GM12801 (cell line): ENCODE data around the gene LSM3.

Experiments used
- TF ChIP-seq, protein P1 (sequence below): IDR thresholded peaks from one replicate; pipeline ENCODE4 v1.5.1; 2011; ENCODE audit warnings: control low read depth; ENCODE audit not compliant: insufficient read length; ENCODE audit errors: extremely low read depth

LSM3 gene

DNA sequence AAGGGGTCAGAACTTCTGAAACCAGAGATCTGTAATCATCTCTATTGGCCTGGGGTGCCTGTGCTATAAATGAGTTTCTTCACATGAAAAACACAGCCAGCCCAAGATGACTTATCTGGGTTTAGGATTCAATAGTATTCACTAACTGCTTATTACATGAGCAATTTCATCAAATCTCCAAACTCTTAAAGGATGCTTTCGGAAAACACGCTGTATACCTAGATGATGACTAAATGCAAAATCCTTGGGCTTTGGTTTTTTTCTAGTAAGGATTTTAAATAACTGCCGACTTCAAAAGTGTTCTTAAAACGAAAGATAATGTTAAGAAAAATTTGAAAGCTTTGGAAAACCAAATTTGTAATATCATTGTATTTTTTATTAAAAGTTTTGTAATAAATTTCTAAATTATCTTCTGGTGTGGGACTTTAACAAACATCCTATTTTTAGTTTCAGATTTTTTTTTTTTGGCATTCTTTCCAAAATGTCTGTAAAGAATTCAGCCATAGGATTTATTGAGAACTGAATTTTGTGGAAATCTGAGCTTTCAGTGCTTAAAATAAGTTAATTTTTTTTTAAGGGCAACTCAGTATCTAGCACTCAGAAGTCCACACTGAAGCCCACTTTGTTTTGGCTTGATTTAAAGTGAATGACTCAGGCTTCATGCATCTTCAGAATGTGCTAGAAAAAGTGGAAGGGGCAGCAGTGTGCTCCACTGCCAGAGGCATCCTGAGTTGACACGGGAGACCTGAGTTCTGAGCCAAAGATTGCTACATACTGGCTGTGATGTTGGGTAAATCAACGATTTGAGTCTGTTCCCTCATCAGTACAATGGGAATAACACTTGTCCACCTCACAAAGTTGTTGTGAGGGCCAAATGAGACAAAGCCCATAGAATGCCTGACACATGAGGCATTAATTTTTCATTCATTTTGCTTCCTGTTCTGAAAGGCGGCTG lies 35.1 kb upstream of the LSM3 start:
- TF ChIP-seq, protein P1, sequence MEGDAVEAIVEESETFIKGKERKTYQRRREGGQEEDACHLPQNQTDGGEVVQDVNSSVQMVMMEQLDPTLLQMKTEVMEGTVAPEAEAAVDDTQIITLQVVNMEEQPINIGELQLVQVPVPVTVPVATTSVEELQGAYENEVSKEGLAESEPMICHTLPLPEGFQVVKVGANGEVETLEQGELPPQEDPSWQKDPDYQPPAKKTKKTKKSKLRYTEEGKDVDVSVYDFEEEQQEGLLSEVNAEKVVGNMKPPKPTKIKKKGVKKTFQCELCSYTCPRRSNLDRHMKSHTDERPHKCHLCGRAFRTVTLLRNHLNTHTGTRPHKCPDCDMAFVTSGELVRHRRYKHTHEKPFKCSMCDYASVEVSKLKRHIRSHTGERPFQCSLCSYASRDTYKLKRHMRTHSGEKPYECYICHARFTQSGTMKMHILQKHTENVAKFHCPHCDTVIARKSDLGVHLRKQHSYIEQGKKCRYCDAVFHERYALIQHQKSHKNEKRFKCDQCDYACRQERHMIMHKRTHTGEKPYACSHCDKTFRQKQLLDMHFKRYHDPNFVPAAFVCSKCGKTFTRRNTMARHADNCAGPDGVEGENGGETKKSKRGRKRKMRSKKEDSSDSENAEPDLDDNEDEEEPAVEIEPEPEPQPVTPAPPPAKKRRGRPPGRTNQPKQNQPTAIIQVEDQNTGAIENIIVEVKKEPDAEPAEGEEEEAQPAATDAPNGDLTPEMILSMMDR, result no peak

DNA sequence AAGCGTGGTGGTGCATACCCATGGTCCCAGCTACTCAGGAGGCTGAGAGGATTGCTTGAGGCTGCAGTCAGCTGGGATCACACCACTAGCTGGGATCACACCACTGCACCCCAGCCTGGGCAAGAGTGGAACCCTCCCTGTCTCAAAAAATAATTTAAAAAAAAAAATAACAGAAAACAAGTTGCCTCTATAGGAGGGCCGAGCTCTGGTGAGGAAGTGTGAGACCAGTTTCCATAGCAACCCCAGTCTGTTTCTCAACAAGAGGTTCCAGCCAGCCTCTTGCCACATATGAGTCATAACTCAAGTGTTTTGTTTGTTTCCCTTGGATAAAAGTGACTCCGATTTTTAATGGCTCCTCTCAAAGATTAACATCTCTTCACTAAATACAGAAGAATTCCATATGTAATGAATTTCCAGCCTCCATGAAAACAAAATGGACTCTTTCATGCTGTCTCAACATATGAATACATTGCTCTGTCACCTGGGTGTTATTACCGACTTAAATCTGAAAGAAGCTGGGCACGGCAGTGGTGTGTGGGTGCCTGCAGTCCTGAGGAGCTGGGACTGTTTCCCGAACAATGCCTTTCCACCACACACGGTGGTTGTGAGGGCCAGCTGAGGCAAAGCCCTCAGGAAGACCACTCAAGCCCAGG lies 34.1 kb upstream of the LSM3 start:
- TF ChIP-seq, protein P1, result no peak

DNA sequence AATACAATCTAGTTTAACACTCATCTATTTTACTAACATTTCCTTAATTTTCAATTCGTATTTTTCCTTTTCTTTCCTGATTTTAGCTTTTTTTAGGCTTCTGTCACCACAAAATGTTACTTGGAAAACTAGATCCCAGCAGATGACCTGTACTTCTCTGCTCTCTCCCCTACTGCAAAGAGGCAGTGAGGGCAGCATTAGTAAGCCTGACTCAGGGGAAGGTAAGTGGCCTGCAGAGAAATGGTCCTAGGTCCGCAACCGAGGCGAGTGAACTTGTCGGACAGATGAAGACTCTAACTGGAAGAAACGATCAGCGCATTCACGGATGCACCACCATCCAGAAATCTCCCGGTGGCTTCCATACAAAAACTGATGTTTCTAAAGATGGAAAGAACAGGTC lies 33.4 kb upstream of the LSM3 start:
- TF ChIP-seq, protein P1, result no peak

DNA sequence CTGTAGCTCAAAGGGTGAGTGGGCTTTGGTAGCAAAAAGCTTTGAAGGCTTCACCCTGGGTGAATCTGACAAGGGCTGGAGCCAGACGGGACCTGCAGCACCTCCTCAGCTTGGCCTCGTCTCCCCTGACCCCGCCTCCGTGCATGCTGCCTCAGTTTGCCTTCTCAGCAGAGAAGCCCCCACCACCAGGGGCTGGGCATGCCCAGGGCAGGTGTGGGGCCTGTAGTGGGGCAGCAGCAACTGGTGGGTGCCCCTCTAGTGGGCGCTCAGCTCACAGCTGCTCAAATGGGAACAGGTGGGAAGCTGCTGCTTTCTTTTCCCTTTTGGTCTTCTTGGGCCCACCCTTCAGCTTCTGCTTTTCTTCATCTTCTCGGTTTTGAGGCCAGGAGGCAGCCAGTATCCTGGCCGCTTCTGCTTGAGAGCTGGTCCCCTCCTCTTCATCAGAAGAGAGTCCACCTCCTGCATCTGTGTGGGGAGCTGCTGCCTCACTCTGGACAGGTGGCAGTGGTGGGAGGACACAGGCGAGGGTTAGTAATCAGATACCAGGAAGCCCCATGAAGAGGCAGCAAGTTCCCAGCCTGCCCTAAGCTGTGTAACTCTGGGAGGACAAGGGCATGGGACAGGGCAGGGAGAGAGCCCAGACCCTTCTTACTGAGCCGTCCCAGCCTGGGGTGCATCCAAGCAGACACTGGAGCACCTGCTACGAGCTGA lies 32.8 kb upstream of the LSM3 start:
- TF ChIP-seq, protein P1, result no peak

DNA sequence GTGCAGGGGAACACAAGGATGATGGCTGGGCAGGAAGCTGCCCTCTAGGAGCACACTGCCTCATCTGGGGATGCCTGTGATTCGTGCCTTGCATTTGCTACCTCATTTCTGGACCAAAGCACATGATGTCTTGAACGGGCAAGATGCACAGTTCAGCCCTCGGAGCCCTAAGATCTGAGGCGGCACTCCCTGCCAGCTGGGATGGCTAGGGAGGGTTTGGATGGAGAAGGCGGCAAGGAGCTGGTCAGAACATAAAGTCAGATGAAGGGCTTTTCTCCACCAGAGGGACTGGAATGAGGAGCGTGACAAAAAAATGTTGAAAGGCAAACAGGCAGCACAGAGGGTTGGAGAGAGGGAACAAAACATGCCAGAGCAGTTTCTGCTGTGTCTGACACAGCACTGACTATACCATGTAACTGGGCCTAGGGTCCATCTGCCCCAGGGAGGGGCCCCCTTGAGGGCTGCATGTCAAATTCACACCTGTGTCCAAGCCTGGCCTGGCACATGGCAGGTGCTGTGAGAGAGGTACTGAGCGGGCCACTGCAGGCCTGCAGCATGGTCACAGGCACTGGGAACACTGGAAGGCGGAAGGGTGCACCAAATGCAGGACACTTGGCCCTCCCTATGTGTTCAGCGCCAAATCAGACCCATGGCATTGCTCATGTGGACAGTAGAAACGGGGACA lies 32.1 kb upstream of the LSM3 start:
- TF ChIP-seq, protein P1, result no peak

DNA sequence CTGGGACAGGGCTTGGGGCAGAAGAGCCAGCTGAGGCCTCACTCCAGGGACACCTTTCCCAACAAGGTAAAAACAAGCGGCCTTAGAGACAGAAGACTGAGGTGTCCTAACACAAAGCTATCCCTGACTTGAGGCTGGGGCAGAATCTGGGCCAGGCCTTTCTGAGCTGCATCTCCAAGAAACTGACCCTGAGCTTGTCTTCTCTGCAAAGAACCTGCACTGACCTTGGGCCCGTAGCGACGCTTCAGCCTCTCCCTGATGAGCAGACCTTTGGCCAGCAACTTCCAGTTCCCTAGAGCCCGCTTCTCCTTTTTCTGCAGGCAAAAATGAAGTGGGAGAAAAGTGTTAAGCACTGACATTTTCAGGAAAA lies 31.6 kb upstream of the LSM3 start:
- TF ChIP-seq, protein P1, result no peak

DNA sequence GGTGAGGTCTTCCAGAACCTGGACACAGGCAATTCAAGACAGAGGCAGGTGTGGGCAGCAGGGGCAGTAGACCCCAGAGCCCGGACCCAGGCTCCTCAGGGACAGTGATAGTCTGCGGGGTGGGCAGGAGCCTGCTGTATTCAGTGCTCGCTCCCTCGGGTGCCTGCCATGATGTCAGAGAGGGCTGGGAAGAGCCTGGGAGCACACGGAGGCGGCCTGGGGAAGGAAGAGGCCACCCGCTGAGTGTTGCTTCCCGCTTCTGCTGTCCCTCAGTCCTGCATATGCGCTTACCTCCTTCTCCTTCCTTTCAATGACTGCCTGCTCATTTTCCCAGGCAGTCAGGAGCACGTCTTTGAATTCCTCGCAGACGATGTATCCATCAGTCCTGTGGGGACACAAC lies 31.0 kb upstream of the LSM3 start:
- TF ChIP-seq, protein P1, result no peak
